HG03045 (cell line): ENCODE measurements around the gene FCMR.
"Not testable (repeated sequence)": the region's sequence is repeated elsewhere in the genome, so short reads cannot be mapped to it uniquely, and the experiment has no call there.

Experiments used
- ATAC-seq: cut with Tn5 transposase; IDR thresholded peaks from one replicate; pipeline ENCODE4 v1.9.1; 2021; ENCODE audit warnings: mild to moderate bottlenecking, moderate library complexity; ENCODE audit not compliant: unreplicated experiment

The FCMR gene

GRCh38 chr1:206880314-206880713 lies 41.4 kb downstream of the FCMR start:
- no peak for ATAC-seq

GRCh38 chr1:206878456-206878855 lies 43.3 kb downstream of the FCMR start:
- ATAC-seq = no peak

GRCh38 chr1:206875752-206876377 lies 45.9 kb downstream of the FCMR start:
- ATAC-seq = no peak

- ATAC-seq = no peak
Measured at GRCh38 chr1:206873603-206874188, 48.0 kb downstream of the FCMR start.

GRCh38 chr1:206872139-206872538 lies 49.6 kb downstream of the FCMR start:
- no peak for ATAC-seq

- no peak for ATAC-seq
Measured at GRCh38 chr1:206868264-206868663, 53.5 kb downstream of the FCMR start.

GRCh38 chr1:206867716-206868115 lies 54.0 kb downstream of the FCMR start:
- ATAC-seq = no peak

GRCh38 chr1:206867239-206867638 lies 54.5 kb downstream of the FCMR start:
- no peak for ATAC-seq

- ATAC-seq = no peak
Measured at GRCh38 chr1:206866062-206866461, 55.7 kb downstream of the FCMR start.

- no peak for ATAC-seq
Measured at GRCh38 chr1:206864939-206865671, 56.6 kb downstream of the FCMR start, which contains the start of gene IL20. IL20 (plus strand) TSS chr1:206865623; CDS start chr1:206865853, 230 bp downstream.

GRCh38 chr1:206863266-206863665 lies 58.5 kb downstream of the FCMR start:
- no peak for ATAC-seq

GRCh38 chr1:206860165-206860564 lies 61.6 kb downstream of the FCMR start:
- no peak for ATAC-seq

GRCh38 chr1:206859082-206859521 lies 62.6 kb downstream of the FCMR start:
- no peak for ATAC-seq

GRCh38 chr1:206856674-206857464 lies 64.9 kb downstream of the FCMR start:
- ATAC-seq = no peak

GRCh38 chr1:206855859-206856258 lies 65.9 kb downstream of the FCMR start:
- ATAC-seq = no peak

- ATAC-seq = no peak
Measured at GRCh38 chr1:206854401-206855129, 67.2 kb downstream of the FCMR start.

- not testable (repeated sequence) for ATAC-seq
Measured at GRCh38 chr1:206853696-206854095, 68.0 kb downstream of the FCMR start.
